ENCODE data around the gene TMEM143. TPM values are rescaled to one million over a fixed set of nuclear protein-coding genes. Genes with fewer than 3 reads are reported as not detected.

TMEM143 gene
- total RNA-seq, 1 donor from 2014 or later = 8.4 TPM

DNA sequence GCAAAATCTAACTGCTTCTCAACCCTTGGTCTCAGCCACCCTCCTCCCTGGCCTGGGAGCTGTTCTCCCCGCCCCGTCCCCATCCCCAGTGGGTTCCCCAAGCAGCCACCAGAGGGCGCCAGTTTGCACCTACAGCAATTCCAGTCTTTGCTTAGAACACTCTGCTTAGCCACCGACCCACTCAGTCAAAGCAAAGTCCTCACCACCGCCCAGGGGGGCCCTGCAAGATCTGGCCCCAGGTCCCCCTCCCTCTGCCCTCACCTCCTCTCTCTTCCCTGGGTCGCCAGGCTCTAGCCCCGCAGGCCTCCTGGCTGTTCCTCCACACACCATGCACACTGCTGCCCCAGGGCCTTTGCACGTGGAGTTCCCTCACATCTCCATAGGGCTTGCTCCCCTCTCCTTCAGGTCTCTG lies 12.4 kb downstream of the TMEM143 start:
- H3K36me3 Mint-ChIP-seq (ENCODE audit: low read depth) = no peaks in the 10 kb centered on the region
- TF ChIP-seq, protein P1, sequence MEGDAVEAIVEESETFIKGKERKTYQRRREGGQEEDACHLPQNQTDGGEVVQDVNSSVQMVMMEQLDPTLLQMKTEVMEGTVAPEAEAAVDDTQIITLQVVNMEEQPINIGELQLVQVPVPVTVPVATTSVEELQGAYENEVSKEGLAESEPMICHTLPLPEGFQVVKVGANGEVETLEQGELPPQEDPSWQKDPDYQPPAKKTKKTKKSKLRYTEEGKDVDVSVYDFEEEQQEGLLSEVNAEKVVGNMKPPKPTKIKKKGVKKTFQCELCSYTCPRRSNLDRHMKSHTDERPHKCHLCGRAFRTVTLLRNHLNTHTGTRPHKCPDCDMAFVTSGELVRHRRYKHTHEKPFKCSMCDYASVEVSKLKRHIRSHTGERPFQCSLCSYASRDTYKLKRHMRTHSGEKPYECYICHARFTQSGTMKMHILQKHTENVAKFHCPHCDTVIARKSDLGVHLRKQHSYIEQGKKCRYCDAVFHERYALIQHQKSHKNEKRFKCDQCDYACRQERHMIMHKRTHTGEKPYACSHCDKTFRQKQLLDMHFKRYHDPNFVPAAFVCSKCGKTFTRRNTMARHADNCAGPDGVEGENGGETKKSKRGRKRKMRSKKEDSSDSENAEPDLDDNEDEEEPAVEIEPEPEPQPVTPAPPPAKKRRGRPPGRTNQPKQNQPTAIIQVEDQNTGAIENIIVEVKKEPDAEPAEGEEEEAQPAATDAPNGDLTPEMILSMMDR (conservative IDR thresholded peaks at IDR 0.05) = peak; percentile 78
- H3K4me3 Mint-ChIP-seq = no peak overlapping the region
- no peak overlapping the region for H3K27ac Mint-ChIP-seq (ENCODE audit: unreplicated experiment)
- H3K9me3 Mint-ChIP-seq = no peaks in the 10 kb centered on the region
- peak; percentile 85 for DNase-seq (ENCODE audit: low read depth, low spot score)
- H3K27me3 Mint-ChIP-seq (ENCODE audit: low read depth) = peaks cover 36% of the 10 kb centered on the region
- H3K4me1 Mint-ChIP-seq = peaks cover 27% of the 10 kb centered on the region

DNA sequence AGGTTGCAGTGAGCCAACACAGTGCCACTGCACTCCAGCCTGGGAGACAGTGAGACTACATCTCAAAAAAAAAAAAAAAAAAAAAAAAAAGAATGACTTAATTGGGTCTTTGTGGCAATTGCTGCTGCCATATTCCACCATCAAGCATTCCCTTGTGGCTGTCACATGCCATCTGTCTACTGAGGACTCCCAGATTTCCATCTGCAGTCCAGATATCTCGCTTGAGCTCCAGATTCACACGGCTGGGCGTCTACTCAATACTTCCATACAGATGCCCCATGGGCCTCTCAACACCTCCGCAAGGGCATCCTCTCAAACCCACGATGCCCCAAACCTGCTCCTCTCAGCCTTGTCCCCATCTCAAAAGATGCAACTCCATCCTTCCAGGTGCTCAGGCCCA lies 12.9 kb downstream of the TMEM143 start:
- no peak overlapping the region for H3K27ac Mint-ChIP-seq (ENCODE audit: unreplicated experiment)
- DNase-seq (ENCODE audit: low read depth, low spot score) = no peak

DNA sequence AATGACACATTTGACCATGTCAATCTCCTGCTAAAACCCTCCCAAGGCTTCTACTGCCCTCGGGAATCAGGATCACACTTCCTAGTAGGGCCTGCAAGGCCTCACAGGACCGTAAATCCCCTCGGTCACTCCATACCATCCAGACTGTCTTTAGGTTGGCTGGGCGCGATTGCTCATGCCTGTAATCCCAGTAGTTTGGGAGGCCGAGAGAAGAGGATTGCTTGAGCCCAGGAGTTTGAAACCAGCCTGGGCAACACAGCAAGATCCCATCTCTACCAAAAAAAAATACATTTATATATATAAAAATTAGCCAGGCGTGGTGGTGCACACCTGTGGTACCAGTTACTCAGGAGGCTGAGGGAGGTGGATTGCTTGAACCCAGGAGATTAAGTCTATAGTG lies 15.0 kb downstream of the TMEM143 start:
- TF ChIP-seq, protein P1 (conservative IDR thresholded peaks at IDR 0.05) = no peak
- Mint-ChIP-seq H3K4me1 (peaks cover 8% of the 10 kb centered on the region), H3K36me3 (ENCODE audit: low read depth) (no peaks in the 10 kb centered on the region), H3K9me3 (no peaks in the 10 kb centered on the region), H3K4me3 (no peak overlapping the region), H3K27me3 (ENCODE audit: low read depth) (peaks cover 26% of the 10 kb centered on the region), H3K27ac (ENCODE audit: unreplicated experiment) (no peak overlapping the region)
- DNase-seq (ENCODE audit: low read depth, low spot score) = no peak

More for the DNA sequence above, 12.9 kb downstream of the TMEM143 start:
- TF ChIP-seq, protein P1 (conservative IDR thresholded peaks at IDR 0.05) = no peak
- peaks cover 33% of the 10 kb centered on the region for H3K27me3 Mint-ChIP-seq (ENCODE audit: low read depth)
- peaks cover 25% of the 10 kb centered on the region for H3K4me1 Mint-ChIP-seq
- H3K9me3 Mint-ChIP-seq = no peaks in the 10 kb centered on the region
- no peaks in the 10 kb centered on the region for H3K36me3 Mint-ChIP-seq (ENCODE audit: low read depth)
- H3K4me3 Mint-ChIP-seq = no peak overlapping the region

DNA sequence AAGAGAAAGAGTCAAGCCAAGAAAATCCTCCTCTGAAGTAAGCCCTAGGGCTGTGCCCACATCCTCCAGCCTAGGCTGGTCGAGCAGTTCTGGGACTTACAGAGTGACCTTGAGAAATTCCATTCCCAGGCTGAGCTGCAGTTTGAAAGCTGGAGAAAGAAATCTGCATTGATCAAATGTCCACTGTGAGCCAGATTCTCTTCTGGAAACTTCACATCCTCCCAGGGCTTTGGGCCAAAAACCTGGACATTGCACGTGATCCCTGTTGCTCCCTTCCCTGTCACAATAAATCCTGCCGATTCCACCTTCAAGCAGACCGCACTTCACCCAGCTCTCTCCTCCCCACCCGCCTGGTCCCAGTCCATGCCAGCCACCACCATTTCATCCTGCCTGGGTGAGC lies 15.7 kb downstream of the TMEM143 start:
- peaks cover 21% of the 10 kb centered on the region for H3K27me3 Mint-ChIP-seq (ENCODE audit: low read depth)
- H3K9me3 Mint-ChIP-seq = no peaks in the 10 kb centered on the region
- no peaks in the 10 kb centered on the region for H3K36me3 Mint-ChIP-seq (ENCODE audit: low read depth)
- DNase-seq (ENCODE audit: low read depth, low spot score) = no peak
- H3K27ac Mint-ChIP-seq (ENCODE audit: unreplicated experiment) = peak overlapping the region; percentile 86
- no peak overlapping the region for H3K4me3 Mint-ChIP-seq
- peaks cover 4% of the 10 kb centered on the region for H3K4me1 Mint-ChIP-seq
- TF ChIP-seq, protein P1 (conservative IDR thresholded peaks at IDR 0.05) = no peak

DNA sequence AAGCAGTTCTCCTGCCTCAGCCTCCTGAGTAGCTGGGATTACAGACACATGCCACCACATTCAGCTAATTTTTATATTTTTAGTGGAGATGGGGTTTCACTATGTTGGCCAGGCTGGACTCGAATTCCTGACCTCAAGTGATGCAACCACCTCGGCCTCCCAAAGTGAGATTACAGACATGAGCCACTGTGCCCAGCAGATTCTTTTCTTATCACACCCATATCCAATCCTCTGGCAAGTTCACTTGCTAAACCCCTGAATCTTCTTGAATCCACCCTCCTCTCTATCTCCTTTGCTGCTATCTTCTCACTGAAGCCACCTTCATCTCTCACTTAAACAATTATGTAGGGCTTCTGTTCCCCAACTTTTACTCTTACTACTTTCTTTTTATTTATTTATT lies 17.5 kb downstream of the TMEM143 start:
- no peak overlapping the region for H3K27ac Mint-ChIP-seq (ENCODE audit: unreplicated experiment)

More for the DNA sequence above, 17.5 kb downstream of the TMEM143 start:
- DNase-seq (ENCODE audit: low read depth, low spot score) = no peak
- H3K9me3 Mint-ChIP-seq = no peaks in the 10 kb centered on the region
- TF ChIP-seq, protein P1 (conservative IDR thresholded peaks at IDR 0.05) = no peak
- peaks cover 3% of the 10 kb centered on the region for H3K4me1 Mint-ChIP-seq
- H3K27me3 Mint-ChIP-seq (ENCODE audit: low read depth) = peaks cover 14% of the 10 kb centered on the region
- H3K36me3 Mint-ChIP-seq (ENCODE audit: low read depth) = no peaks in the 10 kb centered on the region
- H3K4me3 Mint-ChIP-seq = no peak overlapping the region
